C4-2B (cell line): ENCODE data around the gene MTERF1.

Experiments
- CTCF ChIP-seq: fragments of 450-650 bp; conservative IDR thresholded peaks from 2 replicates; pipeline ENCODE4 v1.5.1; 2017; ENCODE audit warnings: mild to moderate bottlenecking
- ZFX ChIP-seq: fragments of 450-650 bp; IDR thresholded peaks from 2 replicates; pipeline ENCODE4 v1.6.1; 2017

GRCh38 chr7:91883676-91884362, 3.3 kb upstream of the MTERF1 start:
- TF ChIP-seq CTCF (no peak), ZFX (no peak)
